HCT116 (cell line): Measurements from ENCODE around the gene PACRG. TPM values are rescaled to one million over a fixed set of nuclear protein-coding genes. Genes with fewer than 3 reads are reported as not detected.
A peak's percentile ranks its signal among the peaks of the same experiment; 100 is the strongest.

Experiments used
- ATAC-seq: fragments of 200-7000 bp; cut with Tn5 transposase; 2 replicates; pipeline ENCODE4 v1.9.1; 2020; ENCODE audit warnings: mild to moderate bottlenecking, moderate library complexity
- BruUV-seq: library from RNA; stranded (reverse); fragments of 400-500 nt; replicated peaks from 2 replicates; lab custom pipeline; 2021; lab: Mats Ljungman, UMichigan
- CTCF ChIA-PET: fragments of 300-600 bp; sonication (Branson Sonifier 250); formaldehyde crosslinking; loops from one replicate; lab custom pipeline; 2021; ENCODE audit warnings: antibody characterized with exemption; lab: Charles Lee
- POLR2A ChIA-PET: fragments of 300-600, 350-600 bp; sonication (Branson Sonifier 250); formaldehyde crosslinking; loops from one replicate; lab custom pipeline; 2021; ENCODE audit warnings: antibody characterized with exemption; lab: Charles Lee
- RAD21 ChIA-PET, 2 experiments: fragments of 300-600 bp; sonication (Branson Sonifier 250); formaldehyde crosslinking; loops; one replicate each; lab custom pipeline; 2023; ENCODE audit warnings: low total read pairs in 2 of 2; ENCODE audit not compliant: uncharacterized antibody in 2 of 2, unreplicated experiment in 2 of 2, low non-redundant PET in 1 of 2; lab: Charles Lee
- DNase-seq: peaks from one replicate; pipeline ENCODE4 v3.0.0-alpha.2; 2010; ENCODE audit warnings: low read depth, low spot score
- H2AFZ ChIP-seq: fragments of 200-600 bp; shearing (Covaris generic), sonication (generic); 2 replicates; pipeline ENCODE4 v1.6.1; 2017; ENCODE audit warnings: low read depth, mixed run types, mixed read lengths, antibody characterized with exemption, low read length; ENCODE audit not compliant: poor library complexity, severe bottlenecking
- H3K27ac ChIP-seq: 2 replicates; pipeline ENCODE4 v1.5.1; 2012; ENCODE audit warnings: low read depth, low read length
- H3K27me3 ChIP-seq: fragments of 200-600 bp; sonication (generic); 2 replicates; pipeline ENCODE4 v1.6.1; 2016; ENCODE audit warnings: mixed run types, low read length, mixed read lengths; ENCODE audit not compliant: insufficient read depth
- H3K36me3 ChIP-seq, 2 experiments: fragments of 200-500 bp in 1 of 2; fragments of 200-600 bp in 1 of 2; sonication (Bioruptor generic) in 1 of 2; sonication (generic) in 1 of 2; 2 replicates each; pipeline versions ENCODE4 v1.5.1 to v1.6.1; 2014 to 2016; ENCODE audit warnings: low read length in 2 of 2, inconsistent platforms in 1 of 2, mixed read lengths in 1 of 2, mixed run types in 1 of 2; ENCODE audit not compliant: insufficient read depth in 2 of 2, control insufficient read depth in 1 of 2
- H3K4me1 ChIP-seq, 2 experiments: fragments of 200-600 bp in 1 of 2; sonication (generic) in 1 of 2; 2 replicates each; pipeline versions ENCODE4 v1.5.1 to v1.6.1; 2012 to 2017; ENCODE audit warnings: low read length in 2 of 2, inconsistent platforms in 1 of 2, mild to moderate bottlenecking in 1 of 2, mixed read lengths in 1 of 2, mixed run types in 1 of 2, moderate library complexity in 1 of 2; ENCODE audit not compliant: insufficient read depth in 2 of 2, control insufficient read depth in 1 of 2
- H3K4me2 ChIP-seq: fragments of 200-600 bp; sonication (generic); 2 replicates; pipeline ENCODE4 v1.6.1; 2017; ENCODE audit warnings: mixed run types, low read length, mixed read lengths
- H3K4me3 ChIP-seq, 2 experiments: fragments of 200-600 bp in 1 of 2; sonication (generic) in 1 of 2; replicated peaks in 1 of 2; 2 replicates each; pipeline ENCODE4 v1.5.1; 2011 to 2016; ENCODE audit warnings: low read length in 2 of 2, control low read depth in 1 of 2, low read depth in 1 of 2, mild to moderate bottlenecking in 1 of 2, mixed read lengths in 1 of 2, mixed run types in 1 of 2
- H3K79me2 ChIP-seq: fragments of 200-600 bp; sonication (generic); 2 replicates; pipeline ENCODE4 v1.6.1; 2017; ENCODE audit warnings: mild to moderate bottlenecking, mixed run types, low read length, moderate library complexity, mixed read lengths; ENCODE audit not compliant: insufficient read depth
- H3K9ac ChIP-seq: fragments of 200-600 bp; sonication (generic); 2 replicates; pipeline ENCODE4 v1.6.1; 2016; ENCODE audit warnings: low read length, mixed read lengths
- H3K9me2 ChIP-seq: fragments of 200-600 bp; sonication (generic), shearing (Covaris generic); 2 replicates; pipeline ENCODE4 v1.6.1; 2017; ENCODE audit warnings: mixed run types, mild to moderate bottlenecking, moderate library complexity; ENCODE audit not compliant: insufficient read depth
- H3K9me3 ChIP-seq, 2 experiments: fragments of 200-500 bp in 1 of 2; fragments of 200-600 bp in 1 of 2; sonication (Bioruptor generic) in 1 of 2; sonication (generic) in 1 of 2; 2 replicates each; pipeline ENCODE4 v1.6.1; 2014 to 2017; ENCODE audit warnings: low read length in 2 of 2, mixed read lengths in 2 of 2, inconsistent platforms in 1 of 2, low read depth in 1 of 2, mild to moderate bottlenecking in 1 of 2, mixed run types in 1 of 2, moderate library complexity in 1 of 2; ENCODE audit not compliant: control insufficient read depth in 1 of 2, insufficient read depth in 1 of 2
- H4K20me1 ChIP-seq: fragments of 200-600 bp; sonication (generic), shearing (Covaris generic); 2 replicates; pipeline ENCODE4 v1.6.1; 2017; ENCODE audit warnings: mixed run types, mild to moderate bottlenecking, moderate library complexity; ENCODE audit not compliant: insufficient read depth
- ATF3 ChIP-seq: IDR thresholded peaks from 2 replicates; pipeline ENCODE4 v1.6.1; 2012
- CBX3 ChIP-seq: IDR thresholded peaks from 2 replicates; pipeline ENCODE4 v1.6.1; 2012; ENCODE audit warnings: low read depth
- CEBPB ChIP-seq: IDR thresholded peaks from 2 replicates; pipeline ENCODE4 v1.6.1; 2012; ENCODE audit warnings: low read depth
- EGR1 ChIP-seq: IDR thresholded peaks from 2 replicates; pipeline ENCODE4 v1.6.1; 2012; ENCODE audit warnings: low read depth
- ELF1 ChIP-seq: IDR thresholded peaks from 2 replicates; pipeline ENCODE4 v1.6.1; 2012; ENCODE audit warnings: low read depth, borderline replicate concordance
- EZH2phosphoT487 ChIP-seq: fragments of 200-600 bp; IDR thresholded peaks from 2 replicates; pipeline ENCODE4 v1.6.1; 2018; ENCODE audit warnings: antibody characterized with exemption, borderline replicate concordance
- FOSL1 ChIP-seq: IDR thresholded peaks from 2 replicates; pipeline ENCODE4 v1.6.1; 2012; ENCODE audit warnings: low read depth
- JUND ChIP-seq: IDR thresholded peaks from 2 replicates; pipeline ENCODE4 v1.6.1; 2012
- POLR2A ChIP-seq: IDR thresholded peaks from 2 replicates; pipeline ENCODE4 v1.7.0; 2011; ENCODE audit warnings: borderline replicate concordance; ENCODE audit not compliant: insufficient read depth, insufficient read length; ENCODE audit errors: extremely low read depth
- SIN3A ChIP-seq: IDR thresholded peaks from 2 replicates; pipeline ENCODE4 v1.6.1; 2012; ENCODE audit warnings: low read depth
- SP1 ChIP-seq: IDR thresholded peaks from 2 replicates; pipeline ENCODE4 v1.6.1; 2012; ENCODE audit warnings: low read depth
- ZNF274 ChIP-seq: fragments of 200-500 bp; sonication (Bioruptor generic); IDR thresholded peaks from 2 replicates; pipeline ENCODE4 v1.6.1; 2014; ENCODE audit warnings: mild to moderate bottlenecking, low read depth, low read length, inconsistent platforms
- intact Hi-C: fragments of 100-400 bp; cut with micrococcal nuclease; formaldehyde crosslinking; loops from 2 replicates; pipeline ENCODE4 v1.10.0; 2022
- total RNA-seq: library from RNA; stranded (reverse); gene quantifications from one replicate; pipeline ENCODE4 v1.2.1, GENCODE V29; 2021; ENCODE audit not compliant: unreplicated experiment
- TF ChIP-seq, protein P1 (sequence below): IDR thresholded peaks from 2 replicates; pipeline ENCODE4 v1.6.1; 2011; ENCODE audit warnings: mild to moderate bottlenecking, low read length, moderate library complexity; ENCODE audit not compliant: insufficient replicate concordance; ENCODE audit errors: extremely low read depth
- TF ChIP-seq, protein P2 (sequence below), 3 experiments: fragments of 200-600 bp in 1 of 3; sonication (generic) in 1 of 3; IDR thresholded peaks in 2 of 3; conservative IDR thresholded peaks in 1 of 3; 2 replicates each; pipeline ENCODE4 v1.5.1; 2012 to 2017; ENCODE audit warnings: low read depth in 2 of 3, low read length in 2 of 3, antibody characterized with exemption in 1 of 3, borderline replicate concordance in 1 of 3, control low read depth in 1 of 3, mild to moderate bottlenecking in 1 of 3, mixed read lengths in 1 of 3, mixed run types in 1 of 3, moderate library complexity in 1 of 3; ENCODE audit not compliant: insufficient read depth in 1 of 3

The PACRG gene
- total RNA-seq, 1 experiment from 2014 or later = 0.71 TPM

GRCh38 chr6:162963861-162964260 is 236.1 kb downstream of the PACRG start:
- no peak for DNase-seq
- H4K20me1 ChIP-seq = no peaks in the 10 kb centered on the region
- no peak overlapping the region for H3K9ac ChIP-seq
- CTCF ChIA-PET = no interaction called here
- 0 out of 2 replicates have a peak overlapping the region, but pooled peaks have one; percentile 35 for H3K4me2 ChIP-seq
- peaks cover 16 to 20% of the 10 kb centered on the region in 2 experiments for H3K4me1 ChIP-seq
- intact Hi-C loops = no loop called here
- BruUV-seq = no TSS peak
- H3K9me3 ChIP-seq = no peaks in the 10 kb centered on the region
- TF ChIP-seq, protein P1, sequence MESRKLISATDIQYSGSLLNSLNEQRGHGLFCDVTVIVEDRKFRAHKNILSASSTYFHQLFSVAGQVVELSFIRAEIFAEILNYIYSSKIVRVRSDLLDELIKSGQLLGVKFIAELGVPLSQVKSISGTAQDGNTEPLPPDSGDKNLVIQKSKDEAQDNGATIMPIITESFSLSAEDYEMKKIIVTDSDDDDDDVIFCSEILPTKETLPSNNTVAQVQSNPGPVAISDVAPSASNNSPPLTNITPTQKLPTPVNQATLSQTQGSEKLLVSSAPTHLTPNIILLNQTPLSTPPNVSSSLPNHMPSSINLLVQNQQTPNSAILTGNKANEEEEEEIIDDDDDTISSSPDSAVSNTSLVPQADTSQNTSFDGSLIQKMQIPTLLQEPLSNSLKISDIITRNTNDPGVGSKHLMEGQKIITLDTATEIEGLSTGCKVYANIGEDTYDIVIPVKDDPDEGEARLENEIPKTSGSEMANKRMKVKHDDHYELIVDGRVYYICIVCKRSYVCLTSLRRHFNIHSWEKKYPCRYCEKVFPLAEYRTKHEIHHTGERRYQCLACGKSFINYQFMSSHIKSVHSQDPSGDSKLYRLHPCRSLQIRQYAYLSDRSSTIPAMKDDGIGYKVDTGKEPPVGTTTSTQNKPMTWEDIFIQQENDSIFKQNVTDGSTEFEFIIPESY = no peak
- TF ChIP-seq JUND = no peak
- TF ChIP-seq ZNF274 = no peak
- no peak for TF ChIP-seq SIN3A
- TF ChIP-seq POLR2A = no peak
- no peak for TF ChIP-seq EZH2phosphoT487
- TF ChIP-seq ELF1 = no peak
- TF ChIP-seq EGR1 = no peak
- TF ChIP-seq, protein P2, sequence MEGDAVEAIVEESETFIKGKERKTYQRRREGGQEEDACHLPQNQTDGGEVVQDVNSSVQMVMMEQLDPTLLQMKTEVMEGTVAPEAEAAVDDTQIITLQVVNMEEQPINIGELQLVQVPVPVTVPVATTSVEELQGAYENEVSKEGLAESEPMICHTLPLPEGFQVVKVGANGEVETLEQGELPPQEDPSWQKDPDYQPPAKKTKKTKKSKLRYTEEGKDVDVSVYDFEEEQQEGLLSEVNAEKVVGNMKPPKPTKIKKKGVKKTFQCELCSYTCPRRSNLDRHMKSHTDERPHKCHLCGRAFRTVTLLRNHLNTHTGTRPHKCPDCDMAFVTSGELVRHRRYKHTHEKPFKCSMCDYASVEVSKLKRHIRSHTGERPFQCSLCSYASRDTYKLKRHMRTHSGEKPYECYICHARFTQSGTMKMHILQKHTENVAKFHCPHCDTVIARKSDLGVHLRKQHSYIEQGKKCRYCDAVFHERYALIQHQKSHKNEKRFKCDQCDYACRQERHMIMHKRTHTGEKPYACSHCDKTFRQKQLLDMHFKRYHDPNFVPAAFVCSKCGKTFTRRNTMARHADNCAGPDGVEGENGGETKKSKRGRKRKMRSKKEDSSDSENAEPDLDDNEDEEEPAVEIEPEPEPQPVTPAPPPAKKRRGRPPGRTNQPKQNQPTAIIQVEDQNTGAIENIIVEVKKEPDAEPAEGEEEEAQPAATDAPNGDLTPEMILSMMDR (IDR thresholded peaks at IDR 0.05 in 2 of 3, conservative IDR thresholded peaks at IDR 0.05 in 1 of 3; ENCODE audit: borderline replicate concordance in 1 of 3, insufficient read depth in 1 of 3, low read depth in 2 of 3, low read length in 2 of 3) = no peak
- no peak for TF ChIP-seq CBX3
- no peak for TF ChIP-seq FOSL1
- no peak for TF ChIP-seq SP1
- TF ChIP-seq CEBPB = no peak
- no peak for TF ChIP-seq ATF3
- no peaks in the 10 kb centered on the region for H3K27me3 ChIP-seq
- no peaks in the 10 kb centered on the region for H3K79me2 ChIP-seq
- no peak overlapping the region for H3K4me3 ChIP-seq
- POLR2A ChIA-PET = no interaction called here
- H2AFZ ChIP-seq = no peak overlapping the region
- RAD21 ChIA-PET = no interaction called here
- ATAC-seq = no peak
- H3K9me2 ChIP-seq = no peaks in the 10 kb centered on the region
- H3K27ac ChIP-seq = peak overlapping the region; percentile 20; the same call in 1 of the 2 replicates
- H3K36me3 ChIP-seq = no peaks in the 10 kb centered on the region
